Ascending aorta (tissue), 2 donors: ENCODE results near the gene TRAPPC11. TPM values are rescaled to one million over a fixed set of nuclear protein-coding genes. Genes with fewer than 3 reads are reported as not detected.

Experiments
- DNase-seq, 2 donors: peaks; one replicate each; pipeline ENCODE4 v3.0.0-alpha.2; 2019; ENCODE audit warnings: low spot score in 2 of 2
- H3K27ac ChIP-seq, 2 donors: fragments of 200-600 bp; sonication (generic); one replicate each; pipeline ENCODE4 v1.5.1; 2016 to 2017; ENCODE audit warnings: mild to moderate bottlenecking in 1 of 2
- H3K27me3 ChIP-seq: fragments of 200-600 bp; sonication (generic); one replicate; pipeline ENCODE4 v1.5.1; 2017
- H3K36me3 ChIP-seq, 2 donors: fragments of 200-600 bp; sonication (generic); one replicate each; pipeline ENCODE4 v1.5.1; 2016
- H3K4me1 ChIP-seq, 2 donors: fragments of 200-600 bp; sonication (generic); one replicate each; pipeline ENCODE4 v1.5.1; 2016 to 2017; ENCODE audit warnings: mild to moderate bottlenecking in 1 of 2
- H3K4me3 ChIP-seq, 2 donors: fragments of 200-600 bp; sonication (generic); one replicate each; pipeline ENCODE4 v1.5.1; 2016 to 2017; ENCODE audit warnings: mild to moderate bottlenecking in 1 of 2
- H3K9me3 ChIP-seq, 2 donors: fragments of 200-600 bp; sonication (generic); one replicate each; pipeline ENCODE4 v1.5.1; 2016
- CTCF ChIP-seq, 3 experiments: fragments of 200-600 bp in 2 of 3; fragments of 450-650 bp in 1 of 3; sonication (generic) in 2 of 3; IDR thresholded peaks; one replicate each; pipeline ENCODE4 v1.5.1; 2016 to 2019; ENCODE audit warnings: antibody characterized with exemption in 3 of 3, mild to moderate bottlenecking in 1 of 3, moderate library complexity in 1 of 3
- intact Hi-C: fragments of 100-400 bp; cut with DNase I; formaldehyde crosslinking; loops from one replicate; pipeline ENCODE4 v1.15.1; 2023
- total RNA-seq: library from RNA; depleted of rRNA; stranded (reverse); fragments of >200 nt; gene quantifications from one replicate; pipeline ENCODE4 v1.1.0, GENCODE V29; 2016

TRAPPC11 gene
- total RNA-seq, 1 donor from 2014 or later: 124 TPM

GRCh38 chr4:183686461-183686860 lies 27.4 kb downstream of the TRAPPC11 start:
- Histone ChIP-seq H3K4me1 (no peaks in the 10 kb centered on the region), H3K27me3 (no peaks in the 10 kb centered on the region), H3K4me3 (no peak overlapping the region), H3K9me3 (no peaks in the 10 kb centered on the region), H3K36me3 (peaks cover 50 to 81% of the 10 kb centered on the region in 2 donors), H3K27ac (no peak overlapping the region)
- intact Hi-C loops: no loop called here
- DNase-seq: no peak
- TF ChIP-seq CTCF (IDR thresholded peaks at IDR 0.05): no peak

GRCh38 chr4:183688216-183688615 lies 29.1 kb downstream of the TRAPPC11 start:
- Histone ChIP-seq H3K36me3 (peaks cover 56 to 90% of the 10 kb centered on the region in 2 donors), H3K9me3 (no peaks in the 10 kb centered on the region), H3K4me3 (no peak overlapping the region), H3K27ac (no peak overlapping the region), H3K27me3 (no peaks in the 10 kb centered on the region), H3K4me1 (no peaks in the 10 kb centered on the region)
- no peak for DNase-seq
- intact Hi-C loops: no loop called here
- TF ChIP-seq CTCF (IDR thresholded peaks at IDR 0.05): no peak

- TF ChIP-seq CTCF (IDR thresholded peaks at IDR 0.05): no peak
- H3K4me1 ChIP-seq: no peaks in the 10 kb centered on the region
- DNase-seq: no peak
- intact Hi-C loops: no loop called here
- H3K27me3 ChIP-seq: no peaks in the 10 kb centered on the region
- peaks cover 49 to 90% of the 10 kb centered on the region in 2 donors for H3K36me3 ChIP-seq
- no peak overlapping the region for H3K4me3 ChIP-seq
- no peak overlapping the region for H3K27ac ChIP-seq
- H3K9me3 ChIP-seq: no peaks in the 10 kb centered on the region
Observed at GRCh38 chr4:183691006-183691405, 31.9 kb downstream of the TRAPPC11 start.

GRCh38 chr4:183691897-183692296 lies 32.8 kb downstream of the TRAPPC11 start:
- Histone ChIP-seq H3K4me1 (no peaks in the 10 kb centered on the region), H3K27me3 (no peaks in the 10 kb centered on the region), H3K4me3 (no peak overlapping the region), H3K36me3 (peaks cover 46 to 90% of the 10 kb centered on the region in 2 donors), H3K27ac (no peak overlapping the region), H3K9me3 (no peaks in the 10 kb centered on the region)
- TF ChIP-seq CTCF (IDR thresholded peaks at IDR 0.05): no peak
- DNase-seq: no peak
- intact Hi-C loops: no loop called here

- Histone ChIP-seq H3K27me3 (no peaks in the 10 kb centered on the region), H3K36me3 (peaks cover 68 to 97% of the 10 kb centered on the region in 2 donors), H3K4me1 (no peaks in the 10 kb centered on the region), H3K27ac (no peak overlapping the region), H3K4me3 (no peak overlapping the region), H3K9me3 (no peaks in the 10 kb centered on the region)
- no peak for DNase-seq
- no peak for TF ChIP-seq CTCF (IDR thresholded peaks at IDR 0.05)
- intact Hi-C loops: no loop called here
Observed at GRCh38 chr4:183698909-183699308, 39.8 kb downstream of the TRAPPC11 start.

GRCh38 chr4:183700407-183700806 lies 41.3 kb downstream of the TRAPPC11 start:
- H3K27me3 ChIP-seq: no peaks in the 10 kb centered on the region
- DNase-seq: no peak
- no peaks in the 10 kb centered on the region for H3K9me3 ChIP-seq
- TF ChIP-seq CTCF (IDR thresholded peaks at IDR 0.05): no peak
- H3K27ac ChIP-seq: no peak overlapping the region
- no peaks in the 10 kb centered on the region for H3K4me1 ChIP-seq
- H3K36me3 ChIP-seq: peaks cover 66 to 95% of the 10 kb centered on the region in 2 donors
- no peak overlapping the region for H3K4me3 ChIP-seq
- intact Hi-C loops: no loop called here
